SW480 (cell line): ENCODE measurements around the gene OR9Q1.
"Not testable (repeated sequence)": the region's sequence is repeated elsewhere in the genome, so short reads cannot be mapped to it uniquely, and the experiment has no call there.

Experiments
- DNase-seq: peaks from one replicate; pipeline ENCODE4 v3.0.0-alpha.2; 2016; ENCODE audit warnings: low spot score

OR9Q1 gene

DNA sequence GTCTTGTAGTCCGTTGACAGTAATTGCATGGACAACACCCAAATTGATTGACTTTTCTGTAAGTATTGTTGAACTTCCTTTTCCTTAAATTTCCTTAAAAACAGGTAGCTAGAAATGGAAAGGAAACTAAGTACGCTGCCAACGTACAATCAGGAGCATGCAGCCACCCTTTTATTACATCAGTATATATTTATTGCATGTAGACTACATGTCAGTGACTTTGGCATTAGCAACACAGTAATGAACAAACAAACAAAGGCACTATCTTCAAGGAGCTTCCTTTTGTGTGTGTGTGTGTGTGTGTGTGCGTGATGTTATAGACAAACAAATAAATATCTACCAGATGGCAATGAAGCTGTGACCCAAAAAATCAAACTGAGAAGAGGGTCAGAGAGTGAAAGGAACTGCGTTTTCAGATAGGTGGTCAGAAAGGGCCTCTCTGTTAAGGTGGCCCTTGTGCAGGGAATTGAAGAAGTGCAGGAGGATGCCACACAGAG is at the start of gene OR9Q1:
Gene OR9Q1, plus strand, starts transcription at position 447 of the 497 bp plus-strand sequence. CDS start 155,564 bp downstream, outside the sequence.
- no peak for DNase-seq

GRCh38 chr11:57974132-57974531 is 49.5 kb upstream of the OR9Q1 start:
- DNase-seq, result no peak

DNA sequence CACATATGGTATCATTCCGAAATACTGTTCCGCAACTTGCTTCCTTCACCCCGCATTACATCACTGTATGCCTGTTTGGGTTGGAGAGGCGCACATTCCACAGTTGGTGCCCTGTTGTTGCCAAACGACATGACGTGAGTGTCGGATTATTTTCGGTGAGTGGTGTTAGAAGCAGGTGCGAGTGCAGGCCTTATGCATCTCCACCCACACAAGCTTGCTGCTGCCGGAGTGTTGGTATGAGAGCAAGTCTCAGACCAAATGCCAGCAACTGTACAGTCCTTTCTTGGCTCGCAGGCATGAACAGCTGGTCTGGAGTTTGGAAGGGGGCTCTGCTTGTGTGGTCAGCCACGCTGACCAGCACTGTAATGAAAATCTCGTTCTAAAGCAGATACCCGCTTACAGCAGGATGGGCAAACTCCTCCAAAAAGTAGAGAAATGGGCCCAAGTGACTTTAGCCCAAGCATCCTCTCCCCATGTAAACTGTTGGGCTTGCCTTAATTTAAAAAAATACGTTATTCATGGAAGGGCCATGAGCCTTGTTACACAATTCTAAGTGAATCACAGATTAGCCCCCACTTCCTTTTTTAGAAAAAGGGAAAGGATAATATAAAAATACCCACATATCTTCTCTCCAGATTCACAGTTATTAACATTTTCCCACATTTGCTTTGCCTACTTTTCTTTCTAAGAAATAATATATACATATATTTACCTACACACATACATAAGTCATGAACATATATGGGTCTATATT is 48.7 kb upstream of the OR9Q1 start:
- DNase-seq, result no peak

DNA sequence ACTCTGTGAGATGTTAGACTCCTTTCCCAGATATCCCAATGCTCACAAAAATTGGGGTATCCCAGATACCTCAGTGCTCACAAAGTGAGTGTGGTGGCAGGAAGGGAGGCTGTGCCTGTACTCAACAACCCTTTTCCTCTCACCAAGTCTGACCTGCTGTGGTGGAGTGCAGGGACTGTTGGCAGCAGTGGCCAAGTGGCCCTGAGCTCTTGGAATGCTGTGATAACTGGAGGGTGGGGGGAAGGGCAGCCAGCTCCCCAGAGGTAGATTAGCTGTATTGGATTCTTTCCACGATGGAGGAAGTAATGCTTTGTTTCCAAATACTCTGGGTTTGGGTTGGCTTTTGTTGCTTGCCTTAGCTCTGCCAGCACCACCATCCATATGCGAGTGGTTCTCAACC is 46.0 kb upstream of the OR9Q1 start:
- DNase-seq, result no peak

- DNase-seq, result no peak
Measured at GRCh38 chr11:57978686-57979531, 44.8 kb upstream of the OR9Q1 start.

DNA sequence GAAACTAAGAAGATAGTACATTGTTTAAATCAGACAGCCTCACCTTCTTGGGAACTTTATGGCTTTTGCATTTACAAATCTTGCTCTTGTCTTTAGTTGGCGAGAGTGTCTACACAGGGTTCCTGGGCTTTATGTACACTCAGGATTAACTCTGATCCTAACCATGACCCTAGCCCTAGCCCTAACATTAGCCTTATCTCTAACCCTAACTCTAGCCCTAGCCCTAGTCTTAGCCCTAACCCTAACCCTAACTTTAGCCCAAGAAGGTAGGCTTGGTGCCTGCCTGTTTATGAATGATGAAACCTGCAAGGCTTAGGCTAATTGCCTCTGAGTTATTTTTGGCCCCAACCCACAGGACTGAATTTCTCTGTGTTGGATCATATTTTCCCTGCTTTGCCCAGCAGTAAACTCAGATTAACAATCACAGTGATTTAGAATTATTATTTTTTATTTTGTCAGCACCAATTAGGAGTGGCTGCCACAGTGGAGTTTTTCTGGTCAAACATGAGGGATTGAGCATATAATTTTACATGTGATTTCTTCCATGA is 44.1 kb upstream of the OR9Q1 start:
- DNase-seq, result no peak

GRCh38 chr11:57980201-57980600 is 43.5 kb upstream of the OR9Q1 start:
- DNase-seq, result no peak

- DNase-seq, result no peak
Measured at GRCh38 chr11:57981536-57981935, 42.1 kb upstream of the OR9Q1 start.

DNA sequence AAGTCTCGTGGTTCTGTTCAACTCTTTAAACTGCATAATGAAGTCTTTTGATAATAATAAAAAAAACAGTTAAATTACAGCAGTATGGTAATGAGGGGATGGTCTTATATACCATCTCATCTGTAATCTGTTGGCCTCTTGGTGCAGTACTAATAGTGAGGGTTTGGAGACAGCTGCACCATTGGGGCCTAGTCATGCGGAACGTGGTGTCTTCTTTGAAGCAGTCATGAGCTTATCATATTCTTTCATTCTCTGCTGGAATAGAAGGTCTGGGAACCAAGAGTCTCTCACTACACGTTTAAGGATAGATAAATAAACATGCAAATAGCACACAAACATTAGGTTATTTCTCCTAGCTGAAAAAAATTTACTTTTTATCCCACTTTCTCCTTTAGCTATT is 40.9 kb upstream of the OR9Q1 start:
- no peak for DNase-seq

- DNase-seq, result no peak
Measured at GRCh38 chr11:57983191-57983590, 40.5 kb upstream of the OR9Q1 start.

DNA sequence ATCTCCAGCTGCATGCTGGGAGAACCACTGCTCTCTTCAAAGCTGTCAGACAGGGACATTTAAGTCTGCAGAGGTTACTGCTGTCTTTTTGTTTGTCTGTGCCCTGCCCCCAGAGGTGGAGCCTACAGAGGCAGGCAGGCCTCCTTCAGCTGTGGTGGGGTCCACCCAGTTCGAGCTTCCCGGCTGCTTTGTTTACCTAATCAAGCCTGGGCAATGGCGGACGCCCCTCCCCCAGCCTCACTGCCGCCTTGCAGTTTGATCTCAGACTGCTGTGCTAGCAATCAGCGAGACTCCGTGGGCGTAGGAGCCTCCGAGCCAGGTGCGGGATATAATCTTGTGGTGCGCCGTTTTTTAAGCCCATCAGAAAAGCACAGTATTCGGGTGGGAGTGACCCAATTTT is 24.2 kb upstream of the OR9Q1 start:
- DNase-seq, result not testable (repeated sequence)

- not testable (repeated sequence) for DNase-seq
Measured at GRCh38 chr11:58000021-58000420, 23.7 kb upstream of the OR9Q1 start.

GRCh38 chr11:58000699-58001098 is 23.0 kb upstream of the OR9Q1 start:
- no peak for DNase-seq

DNA sequence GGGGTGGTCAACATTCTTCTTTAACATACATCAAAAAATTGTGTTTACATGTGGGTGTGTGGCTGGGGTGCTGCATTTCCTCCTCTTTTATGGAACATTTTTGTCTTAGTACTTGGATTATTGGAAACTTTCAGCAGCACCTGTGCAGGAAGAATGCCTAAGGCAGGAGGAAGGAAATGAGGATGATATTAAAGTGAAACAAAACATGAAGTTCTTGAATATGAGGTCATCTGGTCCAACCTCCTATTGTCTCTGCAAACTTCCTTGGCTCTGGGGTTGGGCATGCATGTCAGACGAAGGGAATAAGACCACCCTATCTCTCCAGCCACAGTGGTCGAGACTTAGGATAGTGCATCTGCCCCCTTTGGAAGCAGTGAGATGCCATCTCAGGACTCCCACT is 20.6 kb upstream of the OR9Q1 start:
- no peak for DNase-seq

DNA sequence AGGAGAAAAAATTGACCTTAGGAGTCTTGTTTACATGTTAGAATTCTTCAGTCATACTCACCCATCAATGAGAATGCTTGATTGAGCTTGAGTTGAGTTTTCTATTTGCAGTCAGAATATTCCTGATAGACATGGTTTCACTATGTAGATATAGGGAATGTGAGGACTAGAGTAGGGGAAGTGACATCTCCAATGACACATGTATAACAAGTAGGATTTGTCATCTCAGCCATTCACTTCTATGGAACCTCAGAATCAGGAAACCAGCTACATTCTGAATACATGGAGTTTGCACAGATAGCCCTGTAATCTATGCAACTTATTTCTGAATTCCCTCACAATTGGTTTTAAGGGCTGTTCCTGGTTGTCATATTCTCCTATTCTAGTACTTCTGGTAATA is 20.1 kb upstream of the OR9Q1 start:
- no peak for DNase-seq

DNA sequence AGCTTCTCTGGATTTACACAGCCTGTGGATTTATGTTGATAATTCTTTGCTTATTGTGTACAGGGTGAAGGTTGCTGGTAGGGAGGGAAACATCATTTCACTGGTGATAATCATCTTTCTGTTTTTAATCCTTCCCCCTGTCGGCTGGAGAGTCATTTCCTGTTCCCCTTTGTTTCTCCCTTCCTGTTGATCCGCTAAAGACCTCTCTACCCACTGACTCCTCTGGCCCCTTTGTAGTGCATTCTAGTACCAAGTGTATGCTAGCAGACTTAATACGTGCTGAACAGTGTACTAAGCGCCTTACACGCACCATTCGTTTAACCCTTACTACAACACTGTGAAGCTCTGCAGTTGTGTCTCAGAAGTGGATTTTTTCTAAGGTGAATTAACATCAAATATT is 19.0 kb upstream of the OR9Q1 start:
- DNase-seq, result no peak

GRCh38 chr11:58006940-58007339 is 16.7 kb upstream of the OR9Q1 start:
- no peak for DNase-seq

- DNase-seq, result no peak
Measured at GRCh38 chr11:58011771-58012170, 11.9 kb upstream of the OR9Q1 start.

- no peak for DNase-seq
Measured at GRCh38 chr11:58024601-58025091, 965 bp downstream of the OR9Q1 start.

GRCh38 chr11:58027341-58027740 is 3.7 kb downstream of the OR9Q1 start:
- DNase-seq, result no peak

DNA sequence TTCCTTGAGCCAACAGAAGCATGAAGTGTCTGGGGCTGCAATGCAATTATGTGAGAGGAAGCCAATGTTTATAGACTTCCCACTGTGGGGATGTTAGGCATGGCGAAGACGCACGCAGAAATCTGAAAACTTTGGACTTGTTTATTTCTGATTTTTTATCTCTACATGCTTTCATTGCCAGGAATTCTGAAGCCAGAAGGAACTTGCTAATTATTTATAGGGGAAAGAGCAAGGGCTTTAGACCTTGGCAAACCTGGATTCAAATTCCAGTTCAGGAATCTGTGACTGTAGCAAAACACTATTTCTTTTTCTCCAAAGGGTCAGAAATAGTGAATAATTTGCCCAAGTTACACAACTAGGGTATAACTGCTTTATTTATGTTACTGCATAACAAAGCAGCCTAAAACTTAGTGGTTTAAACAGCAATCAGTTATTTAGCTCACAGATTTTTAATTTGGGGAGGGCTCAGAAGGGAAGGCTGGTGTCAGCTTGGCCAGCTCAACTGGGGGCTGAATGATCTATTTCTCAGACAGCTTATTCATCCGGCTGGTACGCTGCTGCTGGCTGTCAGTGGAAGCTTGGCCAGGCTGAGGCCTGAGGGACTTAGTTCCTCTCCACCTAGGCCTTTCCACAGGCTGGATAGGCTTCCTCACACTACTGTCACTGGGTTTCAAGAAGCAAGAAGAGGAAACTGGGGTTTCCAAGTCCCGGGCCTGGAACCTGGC is 5.2 kb downstream of the OR9Q1 start:
- DNase-seq, result no peak

DNA sequence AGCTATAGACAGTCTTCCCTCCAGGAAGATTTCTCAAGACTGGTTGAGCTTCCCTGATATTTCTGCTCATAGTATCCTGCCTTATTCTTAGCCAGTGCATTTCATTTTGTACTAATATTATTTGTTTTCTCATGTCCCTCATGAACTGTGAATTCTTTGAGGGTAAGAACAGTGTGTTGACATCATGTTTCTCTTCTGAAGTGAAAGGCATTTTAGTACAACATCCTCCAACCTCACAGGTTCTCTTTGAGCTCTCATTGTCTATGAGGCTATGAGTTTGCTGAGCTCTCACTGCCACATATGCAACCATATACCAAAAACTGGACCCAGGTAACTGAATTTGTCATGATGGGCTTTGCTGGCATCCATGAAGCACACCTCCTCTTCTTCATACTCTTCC is 7.0 kb downstream of the OR9Q1 start, which contains the start of gene OR6Q1:
Gene OR6Q1, plus strand, starts transcription at position 301 of the 400 bp plus-strand sequence. Its CDS starts 0 bp downstream, at position 301.
- DNase-seq, result no peak
